GM18861 (cell line): ENCODE results near the gene CA7.
"Not testable (repeated sequence)": the region's sequence is repeated elsewhere in the genome, so short reads cannot be mapped to it uniquely, and the experiment has no call there.

Source experiments
- ATAC-seq: cut with Tn5 transposase; IDR thresholded peaks from one replicate; pipeline ENCODE4 v1.9.1; 2021; ENCODE audit not compliant: unreplicated experiment

The CA7 gene

DNA sequence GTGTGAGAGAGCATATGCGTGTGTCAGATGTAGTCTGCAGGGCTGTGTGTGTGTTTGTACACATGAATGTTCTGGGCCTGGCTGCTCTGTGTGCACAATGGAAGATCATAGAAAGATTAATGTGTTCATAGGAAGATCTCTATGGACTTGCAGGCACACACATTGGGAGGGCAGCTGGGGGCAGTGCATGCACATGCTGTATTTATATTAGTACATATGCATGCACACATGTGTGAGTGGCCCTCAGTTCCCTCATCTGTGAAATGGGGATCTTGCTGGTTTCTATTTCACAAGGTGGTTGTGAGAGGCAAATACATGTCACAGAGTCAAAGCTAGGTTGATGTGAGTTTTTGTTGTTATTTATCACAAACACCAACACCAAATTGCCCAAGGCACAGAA, 2.1 kb downstream of the CA7 start:
- no peak for ATAC-seq

- no peak for ATAC-seq
These were observed 2.6 kb downstream of the CA7 start for GRCh38 chr16:66846831-66847230.

- no peak for ATAC-seq
These were observed 3.4 kb downstream of the CA7 start for GRCh38 chr16:66847533-66848067.

DNA sequence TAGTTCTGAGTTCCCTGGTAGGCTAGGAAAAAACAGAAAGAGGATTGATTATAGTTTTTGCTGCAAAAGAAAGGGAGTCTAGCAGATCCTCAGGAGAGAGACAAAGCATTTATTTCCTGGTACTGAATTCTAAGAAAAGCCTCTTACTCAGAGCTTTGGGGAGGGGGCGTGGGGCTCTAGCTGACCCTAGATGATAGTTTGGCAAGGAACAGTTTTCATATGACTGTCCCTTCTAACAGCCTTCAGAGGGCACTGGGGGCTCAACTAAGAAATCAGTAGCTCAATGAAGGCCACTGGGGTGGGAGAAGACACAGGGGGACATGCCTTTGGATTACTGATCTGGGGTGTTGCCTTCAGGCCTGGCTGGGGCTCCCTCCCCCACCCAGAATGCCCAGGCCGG, 4.0 kb downstream of the CA7 start:
- ATAC-seq, result no peak

DNA sequence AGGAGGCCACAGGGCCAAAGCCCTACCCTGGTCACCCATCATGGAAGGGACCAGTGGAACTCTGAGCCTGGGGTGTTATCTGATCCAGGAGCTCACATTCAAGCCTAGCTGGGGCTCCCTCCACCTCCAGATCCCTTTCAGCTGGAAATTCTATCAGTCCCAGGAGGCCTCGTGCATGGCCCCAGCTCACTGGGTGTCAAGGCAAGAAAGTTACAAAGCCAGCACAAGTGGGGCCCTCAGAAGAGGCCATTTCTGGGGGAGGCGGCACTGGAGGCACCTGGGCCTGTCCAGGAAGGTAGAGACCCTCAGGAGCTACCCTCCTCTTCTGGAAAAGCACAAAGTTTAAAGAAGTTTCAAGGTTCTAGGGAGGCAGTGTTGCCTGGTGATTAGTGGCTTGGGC, 4.8 kb downstream of the CA7 start:
- no peak for ATAC-seq

DNA sequence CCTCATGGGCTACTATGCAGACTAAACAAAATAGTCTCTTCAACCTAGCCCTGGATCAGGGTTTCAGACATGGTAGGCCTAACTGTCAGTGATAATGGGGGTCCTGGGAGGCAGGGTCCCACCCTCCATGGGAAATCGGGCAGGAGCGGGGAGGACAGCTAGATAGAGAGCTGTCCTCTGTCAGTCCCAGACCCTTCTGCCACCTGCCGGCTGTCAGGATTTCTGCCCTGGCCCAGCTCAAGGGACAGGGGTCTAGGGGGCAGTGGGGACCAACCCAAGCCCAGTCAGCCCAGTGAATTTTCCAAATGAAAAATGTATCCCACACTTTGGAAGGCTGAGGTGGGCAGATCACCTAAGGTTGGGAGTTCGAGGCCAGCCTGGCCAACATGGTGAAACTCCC, 5.3 kb downstream of the CA7 start:
- no peak for ATAC-seq

DNA sequence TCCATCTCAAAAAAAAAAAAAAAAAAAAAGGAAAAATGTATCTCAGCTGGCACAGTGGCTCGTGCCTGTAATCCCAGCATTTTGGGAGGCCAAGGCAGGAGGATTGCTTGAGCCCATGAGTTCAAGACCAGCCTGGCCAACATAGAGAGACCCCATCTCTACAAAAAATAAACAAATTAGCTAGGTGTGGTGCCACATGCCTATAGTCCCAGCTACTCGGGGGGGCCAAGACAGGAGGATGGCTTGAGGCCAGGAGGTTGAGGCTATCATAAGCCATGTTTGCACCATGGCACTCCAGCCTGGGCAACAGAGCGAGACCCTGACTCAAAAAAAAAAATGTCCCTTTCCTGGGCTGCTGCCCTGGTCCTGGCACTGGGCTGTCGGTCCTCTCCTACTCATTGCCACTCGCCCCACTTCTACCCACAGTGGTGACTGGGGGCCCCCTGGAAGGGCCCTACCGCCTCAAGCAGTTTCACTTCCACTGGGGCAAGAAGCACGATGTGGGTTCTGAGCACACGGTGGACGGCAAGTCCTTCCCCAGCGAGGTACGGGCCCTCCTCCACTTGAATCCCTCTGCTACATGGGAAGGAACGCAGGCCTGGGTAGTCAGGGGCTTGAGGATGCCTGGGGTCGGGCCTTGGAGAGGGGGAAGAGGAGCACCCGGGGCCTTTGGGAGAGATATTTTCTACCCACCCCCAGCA, 6.1 kb downstream of the CA7 start:
- no peak for ATAC-seq

- ATAC-seq, result no peak
These were observed 7.2 kb downstream of the CA7 start for GRCh38 chr16:66851166-66851964.

DNA sequence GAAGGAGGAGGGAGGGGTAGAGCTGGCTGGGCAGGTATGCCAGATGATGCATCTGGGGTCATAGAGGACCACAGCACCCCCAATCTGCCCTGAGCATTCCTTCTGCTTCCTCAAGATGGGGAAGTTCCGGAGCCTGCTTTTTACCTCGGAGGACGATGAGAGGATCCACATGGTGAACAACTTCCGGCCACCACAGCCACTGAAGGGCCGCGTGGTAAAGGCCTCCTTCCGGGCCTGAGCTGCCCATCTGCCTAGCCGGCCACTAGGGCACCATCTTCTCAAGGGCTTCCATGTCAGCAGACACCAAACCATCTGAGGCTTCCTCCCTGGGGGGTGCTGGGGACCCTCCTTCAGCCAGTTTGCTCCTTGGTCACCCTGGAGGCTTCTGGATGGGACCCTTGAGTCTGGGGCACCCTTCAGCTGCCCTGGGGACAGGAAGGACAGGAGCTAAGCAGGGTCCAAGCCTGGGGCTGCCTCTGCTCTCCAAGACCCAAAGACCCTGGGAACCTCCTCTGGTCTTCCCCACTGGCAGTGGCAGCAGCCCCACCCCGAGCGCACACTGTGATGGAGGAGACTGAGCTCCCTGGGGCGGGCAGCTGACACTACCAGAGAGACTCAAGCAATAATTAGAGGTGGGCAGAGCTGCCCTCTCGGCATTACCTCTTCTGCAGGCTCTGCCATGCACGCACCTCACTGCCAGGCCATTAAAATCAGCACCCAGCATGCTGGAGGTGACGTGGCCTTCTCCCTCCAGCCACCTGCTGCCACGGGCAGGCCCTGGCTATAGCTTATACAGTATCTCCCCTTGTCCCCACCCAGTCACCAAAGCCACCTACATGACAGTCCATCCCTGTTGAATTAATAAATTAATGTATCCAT, 9.3 kb downstream of the CA7 start:
- no peak for ATAC-seq

- ATAC-seq, result no peak
These were observed 12.0 kb downstream of the CA7 start for GRCh38 chr16:66856184-66856730.

DNA sequence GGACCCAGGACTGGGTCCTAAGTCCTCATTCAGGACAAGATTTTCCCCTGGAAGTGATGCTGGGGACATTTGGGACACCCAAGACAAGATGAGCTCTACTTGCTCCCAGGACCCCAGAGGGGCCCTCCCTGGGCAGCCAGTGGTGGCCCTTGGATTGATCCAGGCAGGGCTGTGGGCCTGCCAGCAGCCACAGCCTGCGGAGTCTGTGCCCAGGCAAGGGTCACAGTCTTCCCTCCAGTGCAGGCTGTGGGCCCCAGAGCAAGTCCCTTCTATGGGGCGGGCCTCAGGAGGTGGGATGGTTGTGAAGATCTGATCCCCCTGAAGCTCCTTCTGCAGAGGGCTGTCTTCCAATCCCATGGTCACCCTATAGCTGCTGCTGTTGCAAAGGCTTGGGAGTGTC, 12.6 kb downstream of the CA7 start:
- no peak for ATAC-seq

DNA sequence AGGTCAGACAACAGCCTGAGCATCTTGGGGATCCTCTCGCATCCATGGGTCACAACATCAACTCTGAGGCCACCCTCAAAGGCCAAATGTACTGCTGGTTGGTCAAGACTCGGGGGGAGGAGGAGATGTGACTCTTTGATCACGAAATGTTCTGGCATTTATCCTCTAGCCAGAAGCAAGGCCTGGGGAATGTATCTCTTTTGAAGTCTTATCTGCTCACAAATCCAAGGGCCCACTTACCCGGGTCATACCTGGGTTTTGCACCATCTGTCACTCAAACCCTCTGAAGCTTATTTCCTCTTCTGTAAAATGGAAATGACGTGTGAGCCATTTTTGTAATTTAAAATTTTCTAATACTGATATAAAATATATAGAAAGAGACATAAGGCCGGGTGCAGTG, 13.2 kb downstream of the CA7 start:
- no peak for ATAC-seq

GRCh38 chr16:66858740-66859396, 14.7 kb downstream of the CA7 start:
- no peak for ATAC-seq

GRCh38 chr16:66859397-66860068, 15.3 kb downstream of the CA7 start:
- no peak for ATAC-seq

DNA sequence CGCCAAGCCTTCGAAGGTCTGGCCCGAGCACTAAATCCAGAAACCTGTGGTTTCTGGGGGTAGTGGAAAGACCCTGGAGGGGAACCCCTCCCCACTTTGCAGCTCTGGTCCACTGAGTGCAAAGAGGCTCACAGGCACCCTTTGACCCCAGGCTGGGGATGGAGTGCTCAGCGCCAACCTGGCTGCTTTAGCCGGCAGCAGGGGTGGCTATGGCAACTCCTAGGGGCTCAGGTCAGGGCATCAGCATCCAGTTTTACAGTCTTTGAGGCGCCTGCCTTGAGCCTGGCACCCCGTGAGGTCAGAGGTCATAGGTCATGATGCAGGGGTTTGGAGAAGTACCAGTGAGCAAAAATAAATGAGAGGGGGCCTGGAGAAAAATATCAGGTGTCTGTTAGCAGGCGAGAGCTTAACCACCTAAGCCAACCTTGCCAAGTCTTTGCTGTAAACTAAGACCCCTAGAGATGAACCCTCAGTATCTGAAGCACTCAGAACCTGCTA, 17.9 kb downstream of the CA7 start:
- no peak for ATAC-seq

DNA sequence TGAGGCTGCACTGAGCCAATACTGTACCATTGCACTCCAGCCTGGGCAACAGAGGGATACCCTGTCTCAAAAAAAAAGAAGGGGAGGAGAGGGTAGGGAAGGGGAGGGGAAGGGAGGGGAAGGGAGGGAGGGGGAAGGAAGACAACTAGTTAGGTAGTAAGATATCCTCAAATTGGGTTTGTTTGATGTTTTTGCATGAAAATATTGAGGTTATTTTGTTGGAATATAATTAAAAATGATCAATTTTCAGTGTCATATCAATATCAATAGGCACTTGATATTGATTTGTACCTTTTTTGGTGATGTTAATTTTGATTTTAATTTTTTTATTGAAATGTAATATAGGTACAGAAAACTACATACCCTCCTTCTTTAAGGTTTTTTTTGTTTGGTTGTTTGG, 19.5 kb downstream of the CA7 start:
- no peak for ATAC-seq

DNA sequence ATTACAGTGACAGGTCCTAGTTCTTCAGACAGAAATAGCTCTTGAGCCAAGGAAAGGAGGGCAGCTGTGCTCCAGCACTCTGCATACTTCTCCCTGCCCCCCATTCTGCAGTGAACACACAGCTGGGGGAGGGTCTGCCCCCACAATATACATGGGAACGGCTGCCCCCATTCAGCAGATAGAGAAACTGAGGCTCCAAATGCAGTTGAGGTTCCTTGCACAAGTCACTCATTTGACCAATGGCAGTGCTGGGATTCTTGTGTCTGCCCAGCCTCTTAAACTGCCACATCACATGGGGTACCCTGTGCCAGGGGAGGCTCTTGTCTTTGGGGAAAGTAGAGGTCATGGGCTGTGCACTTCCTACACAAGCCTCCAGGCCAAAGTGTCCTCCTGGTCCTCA, 25.2 kb downstream of the CA7 start:
- no peak for ATAC-seq

DNA sequence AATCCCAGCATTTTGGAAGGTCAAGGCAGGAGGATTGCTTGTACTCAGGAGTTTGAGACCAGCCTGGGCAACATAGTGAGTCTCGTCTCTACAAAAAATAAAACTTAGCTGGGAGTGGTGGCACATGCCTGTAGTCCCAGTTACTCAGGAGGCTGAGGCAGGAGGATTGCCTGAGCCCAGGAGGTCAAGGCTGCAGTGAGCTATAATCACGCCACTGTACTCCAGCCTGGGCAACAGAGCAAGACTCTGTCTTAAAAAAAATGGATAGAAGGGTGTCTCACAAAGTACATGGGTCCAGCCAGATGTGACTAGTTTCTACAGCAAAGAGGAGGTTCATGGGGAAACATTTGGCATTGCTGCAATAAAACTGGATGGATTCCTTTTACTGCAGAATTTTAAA, 27.1 kb downstream of the CA7 start:
- not testable (repeated sequence) for ATAC-seq

GRCh38 chr16:66871840-66872239, 27.6 kb downstream of the CA7 start:
- ATAC-seq, result no peak

DNA sequence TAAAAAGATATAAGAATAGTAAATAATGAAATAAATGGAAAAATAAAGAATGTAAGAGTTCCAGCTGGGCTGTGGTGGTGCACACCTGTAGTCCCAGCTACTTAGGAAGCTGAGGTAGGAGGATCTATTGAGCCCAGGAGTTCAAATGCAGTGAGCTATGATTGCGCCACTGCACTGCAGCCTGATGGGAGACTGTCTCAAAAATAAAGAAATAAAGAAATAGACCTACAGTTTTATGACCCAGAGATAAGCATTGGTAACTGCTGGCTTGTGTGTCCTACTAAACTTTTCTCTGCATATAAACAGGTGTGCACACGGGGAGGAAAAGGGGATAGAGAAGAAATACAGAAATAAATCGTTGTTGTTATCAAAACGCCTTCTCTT, 28.3 kb downstream of the CA7 start:
- no peak for ATAC-seq
